ENCODE results near the gene SSBP3. TPM values are rescaled to one million over a fixed set of nuclear protein-coding genes. Genes with fewer than 3 reads are reported as not detected.

The SSBP3 gene
- total and polyA plus RNA-seq, 4 donors: 7.7 to 24.7 (median 17.3) TPM

DNA sequence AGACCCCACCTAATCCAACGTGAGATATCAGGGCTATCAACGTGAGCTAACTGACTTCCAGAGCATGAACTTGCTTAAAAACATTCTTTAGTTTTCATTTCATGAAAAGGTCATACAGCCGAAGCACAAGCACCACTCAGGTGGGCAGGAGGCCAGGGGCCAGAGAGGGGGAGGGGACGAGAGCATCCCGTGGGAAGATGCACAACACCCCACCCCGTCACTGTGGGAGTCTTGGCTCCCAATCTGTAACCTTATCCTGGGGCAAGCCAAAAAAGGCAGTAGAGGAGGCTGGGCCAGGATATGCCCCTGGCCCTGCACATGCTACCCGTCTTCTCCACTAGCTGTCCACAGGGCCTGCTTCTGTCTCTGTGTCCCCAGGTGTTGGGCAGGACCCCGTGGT, 31.4 kb downstream of the SSBP3 start:
- peaks cover 20 to 46% (median 33%) of the 10 kb centered on the region in 4 donors for H3K4me1 ChIP-seq (ENCODE audit: control insufficient read depth in 4 of 4, insufficient read depth in 4 of 4, low read length in 3 of 4)
- no peaks in the 10 kb centered on the region for H3K36me3 ChIP-seq (ENCODE audit: control insufficient read depth in 4 of 4, insufficient read depth in 3 of 4, low read depth in 1 of 4, low read length in 3 of 4)
- 74% methylated on average over 8 of the region's 8 CpGs for WGBS
- no peaks in the 10 kb centered on the region for H3K27me3 ChIP-seq (ENCODE audit: control insufficient read depth in 4 of 4, insufficient read depth in 4 of 4, low read length in 3 of 4)
- no peak overlapping the region for H3K9ac ChIP-seq (ENCODE audit: low read depth in 1 of 2, low read length in 2 of 2)
- no peak for DNase-seq (ENCODE audit: low spot score)
- no peak overlapping the region for H3K4me3 ChIP-seq (ENCODE audit: low read depth in 1 of 3, low read length in 3 of 3)
- TF ChIP-seq RAD21 (IDR thresholded peaks at IDR 0.05): no peak
- TF ChIP-seq, protein P1, sequence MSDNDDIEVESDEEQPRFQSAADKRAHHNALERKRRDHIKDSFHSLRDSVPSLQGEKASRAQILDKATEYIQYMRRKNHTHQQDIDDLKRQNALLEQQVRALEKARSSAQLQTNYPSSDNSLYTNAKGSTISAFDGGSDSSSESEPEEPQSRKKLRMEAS (IDR thresholded peaks at IDR 0.05): no peak
- TF ChIP-seq, protein P2, sequence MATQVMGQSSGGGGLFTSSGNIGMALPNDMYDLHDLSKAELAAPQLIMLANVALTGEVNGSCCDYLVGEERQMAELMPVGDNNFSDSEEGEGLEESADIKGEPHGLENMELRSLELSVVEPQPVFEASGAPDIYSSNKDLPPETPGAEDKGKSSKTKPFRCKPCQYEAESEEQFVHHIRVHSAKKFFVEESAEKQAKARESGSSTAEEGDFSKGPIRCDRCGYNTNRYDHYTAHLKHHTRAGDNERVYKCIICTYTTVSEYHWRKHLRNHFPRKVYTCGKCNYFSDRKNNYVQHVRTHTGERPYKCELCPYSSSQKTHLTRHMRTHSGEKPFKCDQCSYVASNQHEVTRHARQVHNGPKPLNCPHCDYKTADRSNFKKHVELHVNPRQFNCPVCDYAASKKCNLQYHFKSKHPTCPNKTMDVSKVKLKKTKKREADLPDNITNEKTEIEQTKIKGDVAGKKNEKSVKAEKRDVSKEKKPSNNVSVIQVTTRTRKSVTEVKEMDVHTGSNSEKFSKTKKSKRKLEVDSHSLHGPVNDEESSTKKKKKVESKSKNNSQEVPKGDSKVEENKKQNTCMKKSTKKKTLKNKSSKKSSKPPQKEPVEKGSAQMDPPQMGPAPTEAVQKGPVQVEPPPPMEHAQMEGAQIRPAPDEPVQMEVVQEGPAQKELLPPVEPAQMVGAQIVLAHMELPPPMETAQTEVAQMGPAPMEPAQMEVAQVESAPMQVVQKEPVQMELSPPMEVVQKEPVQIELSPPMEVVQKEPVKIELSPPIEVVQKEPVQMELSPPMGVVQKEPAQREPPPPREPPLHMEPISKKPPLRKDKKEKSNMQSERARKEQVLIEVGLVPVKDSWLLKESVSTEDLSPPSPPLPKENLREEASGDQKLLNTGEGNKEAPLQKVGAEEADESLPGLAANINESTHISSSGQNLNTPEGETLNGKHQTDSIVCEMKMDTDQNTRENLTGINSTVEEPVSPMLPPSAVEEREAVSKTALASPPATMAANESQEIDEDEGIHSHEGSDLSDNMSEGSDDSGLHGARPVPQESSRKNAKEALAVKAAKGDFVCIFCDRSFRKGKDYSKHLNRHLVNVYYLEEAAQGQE (IDR thresholded peaks at IDR 0.05): no peak
- TF ChIP-seq HNF4A (conservative IDR thresholded peaks at IDR 0.05): no peak
- no peak for TF ChIP-seq JUND (IDR thresholded peaks at IDR 0.05)
- TF ChIP-seq EGR1 (IDR thresholded peaks at IDR 0.05; ENCODE audit: low read depth in 2 of 2): no peak
- TF ChIP-seq SP1 (IDR thresholded peaks at IDR 0.05): no peak
- no peak for TF ChIP-seq RXRA (IDR thresholded peaks at IDR 0.05)
- no peak for TF ChIP-seq FOXA2 (IDR thresholded peaks at IDR 0.05)
- TF ChIP-seq GABPA (IDR thresholded peaks at IDR 0.05 in 1 of 2, conservative IDR thresholded peaks at IDR 0.05 in 1 of 2): no peak
- TF ChIP-seq FOXA1 (IDR thresholded peaks at IDR 0.05): no peak
- TF ChIP-seq, protein P3, sequence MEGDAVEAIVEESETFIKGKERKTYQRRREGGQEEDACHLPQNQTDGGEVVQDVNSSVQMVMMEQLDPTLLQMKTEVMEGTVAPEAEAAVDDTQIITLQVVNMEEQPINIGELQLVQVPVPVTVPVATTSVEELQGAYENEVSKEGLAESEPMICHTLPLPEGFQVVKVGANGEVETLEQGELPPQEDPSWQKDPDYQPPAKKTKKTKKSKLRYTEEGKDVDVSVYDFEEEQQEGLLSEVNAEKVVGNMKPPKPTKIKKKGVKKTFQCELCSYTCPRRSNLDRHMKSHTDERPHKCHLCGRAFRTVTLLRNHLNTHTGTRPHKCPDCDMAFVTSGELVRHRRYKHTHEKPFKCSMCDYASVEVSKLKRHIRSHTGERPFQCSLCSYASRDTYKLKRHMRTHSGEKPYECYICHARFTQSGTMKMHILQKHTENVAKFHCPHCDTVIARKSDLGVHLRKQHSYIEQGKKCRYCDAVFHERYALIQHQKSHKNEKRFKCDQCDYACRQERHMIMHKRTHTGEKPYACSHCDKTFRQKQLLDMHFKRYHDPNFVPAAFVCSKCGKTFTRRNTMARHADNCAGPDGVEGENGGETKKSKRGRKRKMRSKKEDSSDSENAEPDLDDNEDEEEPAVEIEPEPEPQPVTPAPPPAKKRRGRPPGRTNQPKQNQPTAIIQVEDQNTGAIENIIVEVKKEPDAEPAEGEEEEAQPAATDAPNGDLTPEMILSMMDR (IDR thresholded peaks at IDR 0.05; ENCODE audit: low read depth, low read length, missing input control): no peak
- TF ChIP-seq, protein P4, sequence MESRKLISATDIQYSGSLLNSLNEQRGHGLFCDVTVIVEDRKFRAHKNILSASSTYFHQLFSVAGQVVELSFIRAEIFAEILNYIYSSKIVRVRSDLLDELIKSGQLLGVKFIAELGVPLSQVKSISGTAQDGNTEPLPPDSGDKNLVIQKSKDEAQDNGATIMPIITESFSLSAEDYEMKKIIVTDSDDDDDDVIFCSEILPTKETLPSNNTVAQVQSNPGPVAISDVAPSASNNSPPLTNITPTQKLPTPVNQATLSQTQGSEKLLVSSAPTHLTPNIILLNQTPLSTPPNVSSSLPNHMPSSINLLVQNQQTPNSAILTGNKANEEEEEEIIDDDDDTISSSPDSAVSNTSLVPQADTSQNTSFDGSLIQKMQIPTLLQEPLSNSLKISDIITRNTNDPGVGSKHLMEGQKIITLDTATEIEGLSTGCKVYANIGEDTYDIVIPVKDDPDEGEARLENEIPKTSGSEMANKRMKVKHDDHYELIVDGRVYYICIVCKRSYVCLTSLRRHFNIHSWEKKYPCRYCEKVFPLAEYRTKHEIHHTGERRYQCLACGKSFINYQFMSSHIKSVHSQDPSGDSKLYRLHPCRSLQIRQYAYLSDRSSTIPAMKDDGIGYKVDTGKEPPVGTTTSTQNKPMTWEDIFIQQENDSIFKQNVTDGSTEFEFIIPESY (IDR thresholded peaks at IDR 0.05): no peak
- H3K27ac ChIP-seq (ENCODE audit: low read depth in 1 of 2, low read length in 2 of 2): no peak overlapping the region
- H3K9me3 ChIP-seq (ENCODE audit: control insufficient read depth in 4 of 4, low read length in 3 of 4): no peaks in the 10 kb centered on the region

- H3K27ac ChIP-seq (ENCODE audit: low read depth in 1 of 2, low read length in 2 of 2): no peak overlapping the region
- H3K9ac ChIP-seq (ENCODE audit: low read depth in 1 of 2, low read length in 2 of 2): no peak overlapping the region
- DNase-seq (ENCODE audit: low spot score): no peak
- no peaks in the 10 kb centered on the region for H3K9me3 ChIP-seq (ENCODE audit: control insufficient read depth in 4 of 4, low read length in 3 of 4)
- TF ChIP-seq FOXA2 (IDR thresholded peaks at IDR 0.05) (no peak), EGR1 (IDR thresholded peaks at IDR 0.05; ENCODE audit: low read depth in 2 of 2) (no peak), RXRA (IDR thresholded peaks at IDR 0.05) (no peak), TAF1 (conservative IDR thresholded peaks at IDR 0.05) (no peak), YY1 (IDR thresholded peaks at IDR 0.05) (no peak), JUND (IDR thresholded peaks at IDR 0.05) (no peak), HNF4A (conservative IDR thresholded peaks at IDR 0.05) (no peak), HNF4G (IDR thresholded peaks at IDR 0.05) (no peak)
- TF ChIP-seq, protein P5, sequence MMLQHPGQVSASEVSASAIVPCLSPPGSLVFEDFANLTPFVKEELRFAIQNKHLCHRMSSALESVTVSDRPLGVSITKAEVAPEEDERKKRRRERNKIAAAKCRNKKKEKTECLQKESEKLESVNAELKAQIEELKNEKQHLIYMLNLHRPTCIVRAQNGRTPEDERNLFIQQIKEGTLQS (IDR thresholded peaks at IDR 0.05): no peak
- TF ChIP-seq, protein P3 (IDR thresholded peaks at IDR 0.05; ENCODE audit: low read depth, low read length, missing input control): no peak
- TF ChIP-seq, protein P1 (IDR thresholded peaks at IDR 0.05): no peak
- peaks cover 19 to 42% (median 28%) of the 10 kb centered on the region in 4 donors for H3K4me1 ChIP-seq (ENCODE audit: control insufficient read depth in 4 of 4, insufficient read depth in 4 of 4, low read length in 3 of 4)
- whole genome bisulfite sequencing: 72% methylated on average over 8 of the region's 8 CpGs
- H3K4me3 ChIP-seq (ENCODE audit: low read depth in 1 of 3, low read length in 3 of 3): no peak overlapping the region
- no peaks in the 10 kb centered on the region for H3K27me3 ChIP-seq (ENCODE audit: control insufficient read depth in 4 of 4, insufficient read depth in 4 of 4, low read length in 3 of 4)
- no peaks in the 10 kb centered on the region for H3K36me3 ChIP-seq (ENCODE audit: control insufficient read depth in 4 of 4, insufficient read depth in 3 of 4, low read depth in 1 of 4, low read length in 3 of 4)
Measured at GRCh38 chr1:54372978-54373377, 33.2 kb downstream of the SSBP3 start.

Measured in liver (tissue), 9 donors.